Thymus (tissue), 11 donors: Measurements from ENCODE around the gene CRISPLD2. TPM values are rescaled to one million over a fixed set of nuclear protein-coding genes. Genes with fewer than 3 reads are reported as not detected.

ENCODE experiments used
- DNase-seq, 9 donors: peaks; one replicate each; pipeline ENCODE4 v3.0.0-alpha.2; 2013; ENCODE audit warnings: low spot score in 9 of 9, low read depth in 6 of 9, missing footprints in 1 of 9
- H3K27ac ChIP-seq, 2 donors: one replicate each; pipeline ENCODE4 v1.5.1; 2013; ENCODE audit warnings: control low read depth in 1 of 2, low read depth in 1 of 2, low read length in 1 of 2, mild to moderate bottlenecking in 1 of 2, moderate library complexity in 1 of 2
- H3K27me3 ChIP-seq, 2 donors: one replicate each; pipeline ENCODE4 v1.5.1; 2013; ENCODE audit warnings: low read length in 1 of 2; ENCODE audit not compliant: control insufficient read depth in 2 of 2, insufficient read depth in 1 of 2
- H3K36me3 ChIP-seq, 2 donors: one replicate each; pipeline ENCODE4 v1.5.1; 2013; ENCODE audit warnings: low read length in 1 of 2, mild to moderate bottlenecking in 1 of 2, moderate library complexity in 1 of 2; ENCODE audit not compliant: control insufficient read depth in 2 of 2, insufficient read depth in 2 of 2
- H3K4me1 ChIP-seq, 2 donors: one replicate each; pipeline ENCODE4 v1.5.1; 2013; ENCODE audit warnings: low read length in 2 of 2; ENCODE audit not compliant: control insufficient read depth in 2 of 2, insufficient read depth in 2 of 2
- H3K4me3 ChIP-seq, 2 donors: one replicate each; pipeline ENCODE4 v1.5.1; 2013; ENCODE audit warnings: low read length in 2 of 2, control low read depth in 1 of 2, mild to moderate bottlenecking in 1 of 2
- H3K9me3 ChIP-seq, 2 donors: one replicate each; pipeline ENCODE4 v1.5.1; 2013; ENCODE audit warnings: low read length in 1 of 2, mild to moderate bottlenecking in 1 of 2; ENCODE audit not compliant: control insufficient read depth in 2 of 2, insufficient read depth in 1 of 2
- WGBS: extraction: QIAGEN DNeasy Blood & Tissue Kit; methylation state at CpG from one replicate; pipeline ENCODE4 v1.1.7; 2013; 5-methylcytosine and 5-hydroxymethylcytosine counted together
- polyA plus RNA-seq: library from polyadenylated mRNA; stranded (reverse); fragments of 200-250 nt; gene quantifications from one replicate; pipeline ENCODE4 v1.2.3, GENCODE V29; 2013
- total RNA-seq: library from RNA; stranded (reverse); fragments of 120-200 nt; gene quantifications from one replicate; pipeline ENCODE4 v1.2.4, GENCODE V29; 2013
- donor health status: healthy.

CRISPLD2 gene
- total and polyA plus RNA-seq, 2 donors: 2.1 to 7.2 TPM

- H3K36me3 ChIP-seq: no peaks in the 10 kb centered on the region
- no peak overlapping the region for H3K4me3 ChIP-seq
- 88% methylated on average over 20 of the region's 20 CpGs for WGBS
- no peak for DNase-seq
- peaks cover 0 to 34% of the 10 kb centered on the region in 2 donors for H3K27me3 ChIP-seq
- no peak overlapping the region for H3K27ac ChIP-seq
- no peaks in the 10 kb centered on the region for H3K4me1 ChIP-seq
- H3K9me3 ChIP-seq: no peaks in the 10 kb centered on the region
Measured at GRCh38 chr16:84832488-84833143, 12.8 kb downstream of the CRISPLD2 start.

GRCh38 chr16:84833144-84833500 is 13.3 kb downstream of the CRISPLD2 start:
- H3K4me3 ChIP-seq: no peak overlapping the region
- DNase-seq: no peak
- peaks cover 0 to 35% of the 10 kb centered on the region in 2 donors for H3K27me3 ChIP-seq
- no peak overlapping the region for H3K27ac ChIP-seq
- no peaks in the 10 kb centered on the region for H3K4me1 ChIP-seq
- no peaks in the 10 kb centered on the region for H3K36me3 ChIP-seq
- no peaks in the 10 kb centered on the region for H3K9me3 ChIP-seq
- WGBS: 94% methylated on average over 11 of the region's 11 CpGs

- WGBS: 90% methylated on average over 34 of the region's 34 CpGs
- Histone ChIP-seq H3K27me3 (peaks cover 0 to 40% of the 10 kb centered on the region in 2 donors), H3K36me3 (no peaks in the 10 kb centered on the region), H3K27ac (no peak overlapping the region), H3K9me3 (no peaks in the 10 kb centered on the region), H3K4me1 (no peaks in the 10 kb centered on the region), H3K4me3 (no peak overlapping the region)
- DNase-seq: no peak
Measured at GRCh38 chr16:84833542-84834402, 14.0 kb downstream of the CRISPLD2 start.

GRCh38 chr16:84834403-84834772 is 14.6 kb downstream of the CRISPLD2 start:
- H3K4me1 ChIP-seq: no peaks in the 10 kb centered on the region
- no peaks in the 10 kb centered on the region for H3K36me3 ChIP-seq
- DNase-seq: no peak
- H3K4me3 ChIP-seq: no peak overlapping the region
- H3K27me3 ChIP-seq: peaks cover 0 to 42% of the 10 kb centered on the region in 2 donors
- H3K9me3 ChIP-seq: no peaks in the 10 kb centered on the region
- no peak overlapping the region for H3K27ac ChIP-seq
- 95% methylated on average over 6 of the region's 6 CpGs for WGBS

- Histone ChIP-seq H3K4me3 (no peak overlapping the region), H3K9me3 (no peaks in the 10 kb centered on the region), H3K4me1 (no peaks in the 10 kb centered on the region), H3K36me3 (no peaks in the 10 kb centered on the region), H3K27ac (no peak overlapping the region), H3K27me3 (peaks cover 0 to 48% of the 10 kb centered on the region in 2 donors)
- WGBS: 46% methylated on average over 16 of the region's 16 CpGs
- DNase-seq: no peak
Measured at GRCh38 chr16:84836234-84836647, 16.5 kb downstream of the CRISPLD2 start.

- 94% methylated on average over 12 of the region's 12 CpGs for WGBS
- H3K27ac ChIP-seq: no peak overlapping the region
- no peaks in the 10 kb centered on the region for H3K9me3 ChIP-seq
- no peak overlapping the region for H3K4me3 ChIP-seq
- H3K27me3 ChIP-seq: peaks cover 0 to 55% of the 10 kb centered on the region in 2 donors
- DNase-seq: no peak
- H3K36me3 ChIP-seq: no peaks in the 10 kb centered on the region
- no peaks in the 10 kb centered on the region for H3K4me1 ChIP-seq
Measured at GRCh38 chr16:84836967-84837366, 17.2 kb downstream of the CRISPLD2 start.

GRCh38 chr16:84838383-84838948 is 18.7 kb downstream of the CRISPLD2 start:
- Histone ChIP-seq H3K36me3 (no peaks in the 10 kb centered on the region), H3K27ac (no peak overlapping the region), H3K27me3 (peaks cover 0 to 65% of the 10 kb centered on the region in 2 donors), H3K4me1 (peaks cover 0 to 6% of the 10 kb centered on the region in 2 donors), H3K4me3 (no peak overlapping the region), H3K9me3 (no peaks in the 10 kb centered on the region)
- no peak for DNase-seq
- 86% methylated on average over 19 of the region's 19 CpGs for WGBS

GRCh38 chr16:84839054-84839453 is 19.3 kb downstream of the CRISPLD2 start:
- Histone ChIP-seq H3K27me3 (peaks cover 0 to 68% of the 10 kb centered on the region in 2 donors), H3K4me1 (peaks cover 0 to 6% of the 10 kb centered on the region in 2 donors), H3K27ac (no peak overlapping the region), H3K4me3 (no peak overlapping the region), H3K36me3 (no peaks in the 10 kb centered on the region), H3K9me3 (no peaks in the 10 kb centered on the region)
- DNase-seq: no peak
- WGBS: 78% methylated on average over 7 of the region's 7 CpGs

GRCh38 chr16:84839956-84840355 is 20.2 kb downstream of the CRISPLD2 start:
- no peaks in the 10 kb centered on the region for H3K36me3 ChIP-seq
- no peak overlapping the region for H3K4me3 ChIP-seq
- H3K27ac ChIP-seq: no peak overlapping the region
- peaks cover 0 to 6% of the 10 kb centered on the region in 2 donors for H3K4me1 ChIP-seq
- DNase-seq: no peak
- peaks cover 0 to 68% of the 10 kb centered on the region in 2 donors for H3K27me3 ChIP-seq
- H3K9me3 ChIP-seq: no peaks in the 10 kb centered on the region
- 79% methylated on average over 7 of the region's 7 CpGs for WGBS
